Right cardiac atrium (tissue), 5 donors: Measurements from ENCODE around the gene RPS2. TPM values are rescaled to one million over a fixed set of nuclear protein-coding genes. Genes with fewer than 3 reads are reported as not detected.

Source experiments
- ATAC-seq, 2 donors: fragments of 200-7000 bp; cut with Tn5 transposase; one replicate each; pipeline versions ENCODE4 v1.8.0 to v1.9.1; 2020; ENCODE audit warnings: moderate library complexity in 2 of 2, mild to moderate bottlenecking in 1 of 2
- DNase-seq, 3 donors: peaks; one replicate each; pipeline ENCODE4 v3.0.0-alpha.2; 2020
- H3K27ac ChIP-seq: one replicate; pipeline ENCODE4 v1.5.1; 2013; ENCODE audit warnings: mild to moderate bottlenecking, low read length, control low read depth, moderate library complexity
- H3K27me3 ChIP-seq: one replicate; pipeline ENCODE4 v1.6.1; 2013; ENCODE audit not compliant: control insufficient read depth, insufficient read depth
- H3K4me1 ChIP-seq: one replicate; pipeline ENCODE4 v1.6.1; 2013; ENCODE audit warnings: low read length; ENCODE audit not compliant: control insufficient read depth, insufficient read depth
- H3K4me3 ChIP-seq: one replicate; pipeline ENCODE4 v1.5.1; 2013; ENCODE audit warnings: low read length, control low read depth
- H3K9me3 ChIP-seq: one replicate; pipeline ENCODE4 v1.6.1; 2013; ENCODE audit warnings: low read length; ENCODE audit not compliant: control insufficient read depth
- WGBS: extraction: QIAGEN DNeasy Blood & Tissue Kit; methylation state at CpG from one replicate; pipeline ENCODE4 v1.1.7; 2013; 5-methylcytosine and 5-hydroxymethylcytosine counted together
- intact Hi-C, 4 donors: fragments of 100-400 bp; cut with DNase I; formaldehyde crosslinking; loops; one replicate each; pipeline versions ENCODE4 v1.11.0 to v1.14.0; 2022 to 2023
- polyA plus RNA-seq: library from polyadenylated mRNA; stranded (reverse); fragments of 200-250 nt; gene quantifications from one replicate; pipeline ENCODE4 v1.2.3, GENCODE V29; 2013
- total RNA-seq, 4 donors: library from RNA; stranded (reverse); fragmentation: NEBNext Ultra II Directional; extraction: Animal tissue kit (Norgen Biotek cat#: 25700); gene quantifications; one replicate each; pipeline ENCODE4 v1.2.1, GENCODE V29; 2021
- donor health status: healthy with polysubstance abuse.
- donor health status: DM: no; HTN: yes; CAD: no.
- donor health status: DM: no; HTN: no; CAD: no.
- donor health status: DM: no; HTN: yes; CAD: no; lungs with severe emphysema.
- donor health status: DM: yes; HTN: yes; CAD: no.

RPS2 gene
- total and polyA plus RNA-seq, 5 donors, result 947 to 1,371 (median 1,077) TPM

DNA sequence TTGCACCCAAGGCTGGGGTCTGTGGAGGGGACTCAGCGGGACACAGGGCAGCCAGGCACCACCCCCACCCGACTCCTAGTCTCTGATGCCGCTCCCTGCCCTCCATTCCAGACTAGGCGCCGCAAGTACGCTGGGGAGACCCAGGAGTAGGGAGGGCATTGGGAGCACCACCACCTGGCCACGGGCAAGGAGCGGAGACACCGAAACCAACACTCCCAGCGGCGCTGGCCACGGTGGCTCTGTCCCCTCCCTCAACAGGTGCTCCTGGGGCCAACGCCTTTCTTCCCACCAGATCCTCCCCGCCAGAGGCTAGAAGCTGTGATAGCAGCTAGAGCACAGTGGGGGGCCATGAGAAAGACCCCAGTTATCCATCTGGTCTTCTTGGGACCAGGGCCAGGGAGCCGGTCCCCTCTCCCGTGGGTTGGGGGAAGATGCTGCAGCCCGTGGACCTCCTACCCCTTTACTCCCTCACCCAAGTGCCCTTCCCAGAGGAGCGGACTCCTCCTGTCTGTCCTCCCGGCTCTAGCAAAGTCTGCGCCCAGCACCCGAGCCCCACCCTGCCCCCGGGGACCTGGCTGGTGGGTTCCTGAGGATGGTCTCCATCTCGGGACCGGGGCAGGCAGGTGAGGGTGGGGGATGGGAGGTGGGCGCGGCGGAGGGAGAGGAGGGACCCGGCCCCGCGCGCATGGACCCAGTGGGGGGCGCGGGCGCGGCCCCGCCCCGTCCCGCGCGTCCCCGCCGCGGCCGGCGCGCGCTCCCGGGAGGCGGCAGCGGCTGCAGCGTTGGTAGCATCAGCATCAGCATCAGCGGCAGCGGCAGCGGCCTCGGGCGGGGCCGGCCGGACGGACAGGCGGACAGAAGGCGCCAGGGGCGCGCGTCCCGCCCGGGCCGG, 24.8 kb upstream of the RPS2 start, which contains the start of gene SYNGR3:
Gene SYNGR3 (plus strand): TSS at position 762 of the 892 bp plus-strand sequence. CDS start 133 bp downstream, outside the sequence.
- intact Hi-C loops, result no loop called here
- Histone ChIP-seq H3K9me3 (no peaks in the 10 kb centered on the region), H3K27me3 (no peaks in the 10 kb centered on the region), H3K4me1 (peaks cover 6% of the 10 kb centered on the region), H3K4me3 (peak within 1 kb of the TSS; percentile 32), H3K27ac (no peak within 1 kb of the TSS)
- no peak for ATAC-seq
- WGBS, result 4% methylated on average over 67 of the region's 67 CpGs
- no peak for DNase-seq

DNA sequence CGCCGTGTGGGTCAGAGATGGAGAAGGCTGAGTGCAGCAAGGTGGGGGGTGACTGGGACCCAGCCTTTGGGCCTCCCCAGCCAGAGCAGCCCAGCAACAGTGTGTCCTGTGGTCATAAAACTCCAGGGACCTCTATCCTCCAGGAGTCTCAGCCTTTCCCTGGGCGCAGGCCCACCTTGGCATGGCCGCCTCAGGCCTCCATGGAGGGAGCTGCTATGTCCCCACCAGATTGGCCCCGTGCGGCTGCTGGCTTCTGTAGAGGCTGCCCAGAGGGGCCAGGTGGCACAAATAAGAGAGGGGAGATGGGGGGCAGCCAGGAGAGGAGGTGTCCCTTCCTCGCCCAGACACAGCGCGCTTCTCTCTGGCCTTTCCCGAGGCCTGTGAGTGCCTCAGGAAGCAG, 22.6 kb upstream of the RPS2 start:
- no peaks in the 10 kb centered on the region for H3K27me3 ChIP-seq
- H3K4me1 ChIP-seq, result peaks cover 6% of the 10 kb centered on the region
- no peak overlapping the region for H3K4me3 ChIP-seq
- H3K9me3 ChIP-seq, result no peaks in the 10 kb centered on the region
- DNase-seq (no peak), ATAC-seq (no peak)
- no peak overlapping the region for H3K27ac ChIP-seq
- intact Hi-C loops, result no loop called here
- 88% methylated on average over 10 of the region's 10 CpGs for WGBS

DNA sequence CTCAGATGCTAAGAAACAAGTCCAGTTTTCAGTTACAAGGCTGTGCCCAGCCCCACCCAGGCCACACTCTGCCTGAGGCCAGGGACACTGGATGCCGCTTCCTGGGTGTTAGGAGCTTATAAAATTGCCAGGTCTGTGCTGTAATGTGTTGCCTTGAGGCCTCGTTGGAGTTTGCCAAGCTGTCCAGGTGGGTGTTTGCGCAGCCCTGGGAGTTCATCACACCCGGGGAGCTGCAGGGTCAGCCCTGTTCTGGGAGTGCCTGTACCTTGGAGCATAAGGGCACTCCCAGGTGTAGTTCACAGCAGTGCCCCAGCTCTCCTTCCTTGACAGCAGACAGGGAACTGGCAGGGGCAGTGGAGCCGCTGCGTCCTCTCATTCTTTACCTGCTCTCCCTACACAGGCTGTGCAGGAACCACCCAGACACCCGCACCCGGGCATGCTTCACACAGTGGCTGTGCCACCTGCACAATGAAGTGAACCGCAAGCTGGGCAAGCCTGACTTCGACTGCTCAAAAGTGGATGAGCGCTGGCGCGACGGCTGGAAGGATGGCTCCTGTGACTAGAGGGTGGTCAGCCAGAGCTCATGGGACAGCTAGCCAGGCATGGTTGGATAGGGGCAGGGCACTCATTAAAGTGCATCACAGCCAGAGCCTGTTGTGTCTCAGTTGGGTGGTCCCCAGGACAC, 21.0 kb upstream of the RPS2 start:
- Histone ChIP-seq H3K27me3 (no peaks in the 10 kb centered on the region), H3K4me1 (peaks cover 6% of the 10 kb centered on the region), H3K4me3 (no peak overlapping the region), H3K27ac (no peak overlapping the region), H3K9me3 (no peaks in the 10 kb centered on the region)
- DNase-seq (no peak), ATAC-seq (no peak)
- intact Hi-C loops, result no loop called here
- 94% methylated on average over 14 of the region's 14 CpGs for WGBS

DNA sequence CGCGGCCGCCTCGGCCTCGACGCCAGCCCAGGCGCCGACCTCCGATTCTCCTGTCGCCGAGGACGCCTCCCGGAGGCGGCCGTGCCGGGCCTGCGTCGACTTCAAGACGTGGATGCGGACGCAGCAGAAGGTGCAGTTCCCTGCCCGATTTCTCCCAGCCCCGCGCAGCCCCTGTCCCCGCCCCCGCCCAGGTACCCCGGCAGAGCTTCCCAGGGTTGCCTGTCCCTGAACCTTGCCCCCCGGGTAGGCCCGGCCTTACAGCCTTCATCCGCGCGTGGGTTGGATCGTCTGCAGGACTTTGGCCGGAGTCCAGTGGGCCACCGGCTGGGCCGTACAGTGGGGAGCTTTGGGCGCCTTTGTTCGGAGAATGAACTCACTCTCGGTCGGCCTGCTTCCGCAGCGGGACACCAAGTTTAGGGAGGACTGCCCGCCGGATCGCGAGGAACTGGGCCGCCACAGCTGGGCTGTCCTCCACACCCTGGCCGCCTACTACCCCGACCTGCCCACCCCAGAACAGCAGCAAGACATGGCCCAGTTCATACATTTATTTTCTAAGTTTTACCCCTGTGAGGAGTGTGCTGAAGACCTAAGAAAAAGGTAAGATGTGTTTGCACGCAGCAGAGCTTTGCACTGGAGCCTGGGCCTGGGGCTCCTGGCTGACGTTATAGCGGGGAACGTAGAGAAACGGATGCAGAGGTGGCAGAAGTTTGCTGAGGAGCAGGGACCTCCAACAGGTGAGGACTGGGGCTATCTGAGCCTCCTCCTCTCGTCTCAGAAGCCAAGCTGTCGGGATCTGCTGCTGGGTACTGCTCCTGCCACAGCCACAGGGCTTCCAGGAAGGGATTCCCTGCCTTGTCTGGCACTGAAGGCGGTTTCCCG, 20.0 kb upstream of the RPS2 start:
- DNase-seq (no peak), ATAC-seq (peak in 1 of 2 donors; percentile 3)
- H3K9me3 ChIP-seq, result no peaks in the 10 kb centered on the region
- peak overlapping the region; percentile 76 for H3K4me3 ChIP-seq
- H3K4me1 ChIP-seq, result peaks cover 5% of the 10 kb centered on the region
- no peaks in the 10 kb centered on the region for H3K27me3 ChIP-seq
- intact Hi-C loops, result no loop called here
- 12% methylated on average over 58 of the region's 58 CpGs for WGBS
- H3K27ac ChIP-seq, result peak overlapping the region; percentile 4

DNA sequence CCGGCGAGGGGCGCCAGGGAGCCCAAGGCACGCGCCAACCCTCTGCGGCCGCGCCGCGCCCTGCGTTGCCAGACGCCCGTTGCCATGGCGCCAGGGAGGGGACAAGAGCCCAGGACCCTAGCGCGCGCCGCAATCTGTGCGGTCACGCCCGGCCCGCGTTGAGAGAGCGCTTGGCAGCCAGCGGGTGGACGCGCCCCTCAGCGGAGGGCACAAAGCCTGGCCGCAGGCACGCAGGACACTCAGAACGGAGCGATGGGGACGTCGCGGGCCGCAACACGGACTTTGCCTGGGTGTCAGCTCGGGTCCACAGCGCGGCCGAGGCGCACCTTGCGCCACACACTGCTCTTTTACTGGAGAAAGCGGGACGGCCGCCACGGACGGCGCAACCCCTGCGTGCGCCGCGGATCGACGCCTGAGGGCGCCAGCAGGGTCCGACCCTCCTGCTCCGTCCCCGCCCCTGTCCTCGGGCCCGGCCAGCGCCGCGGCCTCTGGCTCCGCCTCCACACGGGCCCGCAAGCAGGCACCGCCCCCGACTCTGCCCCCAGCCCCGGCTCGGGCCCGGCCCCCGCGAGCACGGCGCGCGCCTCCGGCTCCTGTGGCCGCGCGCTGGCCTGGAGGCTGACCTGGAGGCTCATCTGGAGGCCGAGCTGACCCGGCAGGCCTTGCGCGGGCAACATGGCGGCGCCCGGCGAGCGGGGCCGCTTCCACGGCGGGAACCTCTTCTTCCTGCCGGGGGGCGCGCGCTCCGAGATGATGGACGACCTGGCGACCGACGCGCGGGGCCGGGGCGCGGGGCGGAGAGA, 19.1 kb upstream of the RPS2 start, which contains the start of gene GFER:
Gene GFER (plus strand): TSS at position 650 of the 803 bp plus-strand sequence. CDS start 26 bp downstream, at position 676.
- ATAC-seq, result peak; percentile 94 to 95
- under 1% methylated on average over 109 of the region's 109 CpGs for WGBS
- intact Hi-C loops, result no loop called here

DNA sequence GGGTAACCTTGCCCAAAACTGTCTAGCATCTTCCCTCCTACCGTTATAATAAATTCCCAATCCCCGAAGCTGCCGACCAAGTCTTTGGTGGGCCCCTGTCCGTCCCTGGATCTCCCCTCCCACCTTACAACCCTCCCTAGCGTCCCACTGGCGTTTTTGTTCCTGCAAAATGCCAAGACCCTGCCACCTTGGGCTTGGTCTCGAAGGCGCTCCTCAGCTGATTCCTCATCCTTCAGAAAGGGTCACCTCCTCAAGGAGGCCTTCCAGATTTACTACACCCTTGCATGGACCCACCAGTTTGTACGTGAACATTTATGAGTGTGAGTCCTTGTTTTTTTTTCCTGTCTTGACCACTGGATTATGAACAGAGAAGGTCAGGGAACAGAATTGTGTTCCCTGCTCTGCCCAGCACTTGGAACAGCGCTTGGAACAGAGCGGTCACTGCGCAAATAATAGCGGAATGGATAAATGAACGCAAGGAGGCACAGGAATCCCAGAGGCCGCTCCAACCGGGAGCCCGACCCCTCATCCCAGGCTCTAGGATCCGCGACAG, 18.4 kb upstream of the RPS2 start:
- intact Hi-C loops, result no loop called here
- Histone ChIP-seq H3K4me1 (peaks cover 5% of the 10 kb centered on the region), H3K27ac (no peak overlapping the region), H3K9me3 (no peaks in the 10 kb centered on the region), H3K27me3 (no peaks in the 10 kb centered on the region), H3K4me3 (peak overlapping the region; percentile 76)
- 23% methylated on average over 19 of the region's 19 CpGs for WGBS
- no peak for DNase-seq
- no peak for ATAC-seq

More for the DNA sequence above, 19.1 kb upstream of the RPS2 start, which contains the start of gene GFER:
- Histone ChIP-seq H3K9me3 (no peaks in the 10 kb centered on the region), H3K27ac (peak within 1 kb of the TSS; percentile 17), H3K4me3 (peak within 1 kb of the TSS; percentile 76), H3K27me3 (no peaks in the 10 kb centered on the region), H3K4me1 (peaks cover 5% of the 10 kb centered on the region)
- DNase-seq, result peak; percentile 93 to 97 (median 96)

DNA sequence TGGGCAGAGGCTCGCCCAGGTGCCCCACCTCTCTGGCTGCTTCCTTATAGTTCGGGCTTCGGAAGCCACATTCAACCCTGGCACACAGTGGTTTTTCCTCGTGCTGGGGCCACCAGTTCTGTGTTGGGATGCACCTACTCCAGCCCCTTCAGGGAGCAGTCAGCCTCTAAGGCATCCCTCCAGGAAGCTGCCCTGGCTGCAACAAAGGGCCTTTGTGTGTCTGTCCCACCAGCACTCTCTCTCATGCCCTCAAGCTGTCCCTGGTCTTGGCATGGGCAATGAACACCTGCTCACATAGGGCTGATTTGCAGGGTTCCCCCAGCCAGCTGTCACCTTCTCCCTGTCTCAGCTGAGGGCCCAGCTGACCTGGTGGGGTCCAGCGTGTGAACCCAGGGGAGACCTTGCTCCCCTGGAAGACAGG, 17.4 kb upstream of the RPS2 start:
- H3K27me3 ChIP-seq, result no peaks in the 10 kb centered on the region
- 61% methylated on average over 5 of the region's 5 CpGs for WGBS
- H3K9me3 ChIP-seq, result no peaks in the 10 kb centered on the region
- intact Hi-C loops, result no loop called here
- DNase-seq (no peak), ATAC-seq (no peak)
- H3K4me3 ChIP-seq, result no peak overlapping the region
- H3K27ac ChIP-seq, result no peak overlapping the region
- peaks cover 5% of the 10 kb centered on the region for H3K4me1 ChIP-seq

DNA sequence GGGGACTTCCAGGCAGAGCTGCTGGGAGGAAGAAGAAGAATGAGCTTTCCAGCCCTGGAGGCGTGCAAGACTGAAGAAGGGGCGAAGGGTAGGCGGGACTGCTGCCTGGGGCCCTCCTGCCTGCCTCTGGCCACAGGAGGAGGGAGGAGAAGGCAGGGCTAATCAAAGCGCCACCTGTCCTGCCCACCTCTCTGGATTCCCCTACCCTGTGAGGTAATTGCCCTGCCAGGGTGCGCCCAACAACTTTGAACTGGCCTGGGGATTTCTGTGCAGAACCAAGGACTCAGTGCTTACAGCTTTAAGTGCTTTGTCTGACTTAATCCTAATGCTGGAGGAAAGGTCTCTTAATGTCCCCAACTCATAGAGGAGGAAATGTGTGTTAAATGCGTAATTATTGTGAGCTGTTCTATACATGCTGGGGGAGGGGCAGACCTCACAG, 16.8 kb upstream of the RPS2 start, which contains the start of gene NOXO1:
Gene NOXO1 (minus strand): TSS at position 72 of the 439 bp plus-strand sequence. CDS start 290 bp downstream, outside the sequence.
- no peak for ATAC-seq

DNA sequence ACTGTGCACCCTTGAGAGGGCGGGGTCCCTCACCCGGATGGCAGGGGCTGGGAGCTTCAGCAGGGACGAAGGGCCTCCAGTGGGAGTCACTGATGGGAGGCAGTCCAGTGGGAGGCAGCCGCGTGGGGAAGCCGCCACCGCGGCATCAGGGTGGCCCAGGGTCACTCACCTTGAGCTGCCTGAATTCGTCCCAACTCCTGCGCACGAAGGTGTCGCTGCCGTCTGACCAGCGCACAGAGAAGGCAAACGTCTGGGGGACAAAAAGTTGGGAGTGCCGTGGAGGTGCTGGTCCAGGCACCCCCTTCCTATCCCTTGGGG, 16.1 kb upstream of the RPS2 start:
- intact Hi-C loops, result no loop called here
- WGBS, result 22% methylated on average over 16 of the region's 16 CpGs
- ATAC-seq (no peak), DNase-seq (no peak)
- peaks cover 5% of the 10 kb centered on the region for H3K4me1 ChIP-seq
- H3K27me3 ChIP-seq, result no peaks in the 10 kb centered on the region
- no peak overlapping the region for H3K27ac ChIP-seq
- H3K9me3 ChIP-seq, result no peaks in the 10 kb centered on the region
- no peak overlapping the region for H3K4me3 ChIP-seq

More for the DNA sequence above, 16.8 kb upstream of the RPS2 start, which contains the start of gene NOXO1:
- WGBS, result 38% methylated on average over 6 of the region's 6 CpGs
- intact Hi-C loops, result no loop called here
- Histone ChIP-seq H3K27ac (no peak within 1 kb of the TSS), H3K27me3 (no peaks in the 10 kb centered on the region), H3K9me3 (no peaks in the 10 kb centered on the region), H3K4me3 (no peak within 1 kb of the TSS), H3K4me1 (peaks cover 5% of the 10 kb centered on the region)
- DNase-seq, result no peak
